ENCODE data around the gene MSS51. TPM values are rescaled to one million over a fixed set of nuclear protein-coding genes. Genes with fewer than 3 reads are reported as not detected.

The MSS51 gene
- total and polyA plus RNA-seq, 3 donors from 2014 or later: 1.9 to 6.0 (median 3.5) TPM

GRCh38 chr10:73467206-73467605, 33.8 kb upstream of the MSS51 start:
- Histone ChIP-seq H3K27ac (no peak overlapping the region), H3K36me3 (ENCODE audit: low read depth, missing control alignments) (no peaks in the 10 kb centered on the region), H3K27me3 (no peaks in the 10 kb centered on the region), H3K4me1 (no peaks in the 10 kb centered on the region), H3K4me3 (no peak overlapping the region), H3K9me3 (no peaks in the 10 kb centered on the region)
- intact Hi-C loops (cut with DNase I; ENCODE audit: low total_unique reads): no loop called here
- 90% methylated on average over 2 of the region's 2 CpGs for WGBS, 2 donors
- TF ChIP-seq POLR2A (IDR thresholded peaks at IDR 0.05) (no peak), CTCF (IDR thresholded peaks at IDR 0.05) (no peak)
- DNase-seq: no peak

GRCh38 chr10:73465978-73466726, 32.8 kb upstream of the MSS51 start:
- Histone ChIP-seq H3K27me3 (no peaks in the 10 kb centered on the region), H3K27ac (no peak overlapping the region), H3K4me1 (no peaks in the 10 kb centered on the region), H3K9me3 (no peaks in the 10 kb centered on the region), H3K36me3 (ENCODE audit: low read depth, missing control alignments) (no peaks in the 10 kb centered on the region), H3K4me3 (no peak overlapping the region)
- DNase-seq: no peak
- 91 to 95% methylated on average over 2 of the region's 2 CpGs for WGBS, 2 donors
- TF ChIP-seq POLR2A (IDR thresholded peaks at IDR 0.05) (no peak), CTCF (IDR thresholded peaks at IDR 0.05) (no peak)
- intact Hi-C loops (cut with DNase I; ENCODE audit: low total_unique reads): no loop called here

- no peak for TF ChIP-seq CTCF (IDR thresholded peaks at IDR 0.05)
- Histone ChIP-seq H3K27ac (no peak overlapping the region), H3K36me3 (ENCODE audit: low read depth, missing control alignments) (no peaks in the 10 kb centered on the region), H3K4me1 (no peaks in the 10 kb centered on the region), H3K9me3 (no peaks in the 10 kb centered on the region), H3K27me3 (no peaks in the 10 kb centered on the region), H3K4me3 (no peak overlapping the region)
- intact Hi-C loops (cut with DNase I; ENCODE audit: low total_unique reads): no loop called here
- DNase-seq: no peak
- WGBS, 2 donors: 95 to 100% methylated on average over 4 of the region's 4 CpGs
Observed at GRCh38 chr10:73460897-73461296, 27.5 kb upstream of the MSS51 start.

GRCh38 chr10:73459683-73460314, 26.4 kb upstream of the MSS51 start:
- TF ChIP-seq CTCF (IDR thresholded peaks at IDR 0.05): no peak
- TF ChIP-seq POLR2A (IDR thresholded peaks at IDR 0.05): no peak
- WGBS, 2 donors: 78 to 86% methylated on average over 6 of the region's 6 CpGs
- DNase-seq: no peak
- Histone ChIP-seq H3K27ac (no peak overlapping the region), H3K9me3 (no peaks in the 10 kb centered on the region), H3K36me3 (ENCODE audit: low read depth, missing control alignments) (no peaks in the 10 kb centered on the region), H3K4me3 (no peak overlapping the region), H3K27me3 (no peaks in the 10 kb centered on the region), H3K4me1 (no peaks in the 10 kb centered on the region)
- intact Hi-C loops (cut with DNase I; ENCODE audit: low total_unique reads): no loop called here
